ENCODE data around the gene POLR1A. TPM values are rescaled to one million over a fixed set of nuclear protein-coding genes. Genes with fewer than 3 reads are reported as not detected.
A peak's percentile ranks its signal among the peaks of the same experiment; 100 is the strongest.

Gene POLR1A
- total RNA-seq, 4 donors from 2014 or later, result 15.3 to 22.3 (median 19.8) TPM

GRCh38 chr2:86006524-86006923, 99.2 kb downstream of the POLR1A start:
- Histone ChIP-seq H3K9me3 (peaks cover 0 to 12% (median 2%) of the 10 kb centered on the region in 4 donors), H3K36me3 (no peaks in the 10 kb centered on the region), H3K27me3 (no peaks in the 10 kb centered on the region), H3K4me3 (no peak overlapping the region), H3K27ac (no peak overlapping the region), H3K4me1 (no peaks in the 10 kb centered on the region)
- WGBS, 2 donors, result 84 to 86% methylated on average over 2 of the region's 2 CpGs
- TF ChIP-seq EP300 (IDR thresholded peaks at IDR 0.05) (no peak), POLR2A (IDR thresholded peaks at IDR 0.05) (no peak), CTCF (IDR thresholded peaks at IDR 0.05) (no peak)
- no peak for DNase-seq (ENCODE audit: low spot score in 2 of 2)

GRCh38 chr2:86003967-86004366, 101.7 kb downstream of the POLR1A start:
- no peaks in the 10 kb centered on the region for H3K27me3 ChIP-seq
- DNase-seq (ENCODE audit: low spot score in 2 of 2), result no peak
- H3K9me3 ChIP-seq, result peaks cover 0 to 12% (median 2%) of the 10 kb centered on the region in 4 donors
- TF ChIP-seq CTCF (IDR thresholded peaks at IDR 0.05), result no peak
- TF ChIP-seq POLR2A (IDR thresholded peaks at IDR 0.05), result no peak
- TF ChIP-seq EP300 (IDR thresholded peaks at IDR 0.05), result no peak
- H3K4me3 ChIP-seq, result no peak overlapping the region
- H3K36me3 ChIP-seq, result no peaks in the 10 kb centered on the region
- no peak overlapping the region for H3K27ac ChIP-seq
- 86 to 92% methylated on average over 3 of the region's 3 CpGs for WGBS, 2 donors
- H3K4me1 ChIP-seq, result peaks cover 3 to 25% (median 16%) of the 10 kb centered on the region in 4 donors

GRCh38 chr2:86003104-86003503, 102.6 kb downstream of the POLR1A start:
- Histone ChIP-seq H3K27me3 (no peaks in the 10 kb centered on the region), H3K27ac (no peak overlapping the region), H3K4me3 (no peak overlapping the region), H3K36me3 (no peaks in the 10 kb centered on the region), H3K4me1 (peaks cover 3 to 33% (median 25%) of the 10 kb centered on the region in 4 donors), H3K9me3 (peaks cover 0 to 12% (median 2%) of the 10 kb centered on the region in 4 donors)
- 81 to 86% methylated on average over 1 of the region's 1 CpG for WGBS, 2 donors
- no peak for DNase-seq (ENCODE audit: low spot score in 2 of 2)
- TF ChIP-seq CTCF (IDR thresholded peaks at IDR 0.05), result no peak
- no peak for TF ChIP-seq EP300 (IDR thresholded peaks at IDR 0.05)
- TF ChIP-seq POLR2A (IDR thresholded peaks at IDR 0.05), result no peak

DNA sequence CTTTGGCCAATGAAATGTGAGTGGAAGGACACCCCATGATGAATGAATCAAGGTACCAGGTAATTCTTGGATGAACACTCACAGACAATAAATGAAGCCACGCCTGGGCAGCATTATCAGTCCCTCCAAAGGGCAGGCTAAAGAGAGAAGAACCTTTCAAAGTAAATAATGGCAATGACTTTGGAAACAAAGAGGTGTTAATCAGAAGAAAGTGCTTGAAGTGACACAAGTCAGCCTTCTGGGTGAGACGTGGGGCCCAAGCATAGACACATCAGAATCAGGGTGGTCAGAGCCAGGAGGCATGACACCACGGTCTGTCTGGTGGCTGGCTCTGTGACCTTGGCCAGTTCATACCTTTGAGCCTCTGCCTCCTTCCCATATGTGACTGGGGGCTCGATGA, 103.3 kb downstream of the POLR1A start:
- no peak overlapping the region for H3K27ac ChIP-seq
- H3K9me3 ChIP-seq, result peaks cover 0 to 7% (median 2%) of the 10 kb centered on the region in 4 donors
- no peak for TF ChIP-seq EP300 (IDR thresholded peaks at IDR 0.05)
- TF ChIP-seq POLR2A (IDR thresholded peaks at IDR 0.05), result no peak
- TF ChIP-seq CTCF (IDR thresholded peaks at IDR 0.05), result no peak
- H3K4me1 ChIP-seq, result peaks cover 3 to 41% (median 32%) of the 10 kb centered on the region in 4 donors
- H3K36me3 ChIP-seq, result no peaks in the 10 kb centered on the region
- H3K4me3 ChIP-seq, result no peak overlapping the region
- DNase-seq (ENCODE audit: low spot score in 2 of 2), result no peak
- H3K27me3 ChIP-seq, result no peaks in the 10 kb centered on the region
- 92 to 93% methylated on average over 4 of the region's 4 CpGs for WGBS, 2 donors

GRCh38 chr2:86001326-86001725, 104.4 kb downstream of the POLR1A start:
- WGBS, 2 donors, result 91 to 100% methylated on average over 1 of the region's 1 CpG
- H3K27me3 ChIP-seq, result no peaks in the 10 kb centered on the region
- H3K36me3 ChIP-seq, result no peaks in the 10 kb centered on the region
- H3K9me3 ChIP-seq, result peaks cover 0 to 4% (median 0%) of the 10 kb centered on the region in 4 donors
- peaks cover 3 to 51% (median 42%) of the 10 kb centered on the region in 4 donors for H3K4me1 ChIP-seq
- DNase-seq (ENCODE audit: low spot score in 2 of 2), result no peak
- peak overlapping the region in 1 of 4 donors; percentile 91 for H3K27ac ChIP-seq
- TF ChIP-seq POLR2A (IDR thresholded peaks at IDR 0.05) (no peak), CTCF (IDR thresholded peaks at IDR 0.05) (no peak), EP300 (IDR thresholded peaks at IDR 0.05) (no peak)
- no peak overlapping the region for H3K4me3 ChIP-seq

Measured in tibial nerve (tissue), 4 donors.